ENCODE measurements around the gene ACD.

Gene ACD

GRCh38 chr16:67672739-67673662 lies 12.9 kb upstream of the ACD start:
- H3K4me3 ChIP-seq (ENCODE audit: low read length): no peak overlapping the region
- H2AFZ ChIP-seq (ENCODE audit: low read depth, low read length): no peak overlapping the region
- H3K9me3 ChIP-seq (ENCODE audit: insufficient read depth, low read length): no peaks in the 10 kb centered on the region
- H3K27ac ChIP-seq (ENCODE audit: low read length): no peak overlapping the region
- H3K79me2 ChIP-seq (ENCODE audit: low read length): no peaks in the 10 kb centered on the region
- H4K20me1 ChIP-seq (ENCODE audit: insufficient read depth, low read length): no peaks in the 10 kb centered on the region
- no peaks in the 10 kb centered on the region for H3K27me3 ChIP-seq (ENCODE audit: low read depth, low read length)
- H3K4me2 ChIP-seq (ENCODE audit: low read length): peak overlapping the region; percentile 55
- TF ChIP-seq EZH2phosphoT487 (IDR thresholded peaks at IDR 0.05; ENCODE audit: low read depth) (no peak), CTCF (IDR thresholded peaks at IDR 0.05; ENCODE audit: low read depth, low read length) (peak; percentile 89)
- H3K4me1 ChIP-seq (ENCODE audit: low read length): peaks cover 38% of the 10 kb centered on the region
- no peak overlapping the region for H3K9ac ChIP-seq (ENCODE audit: low read length)
- H3K36me3 ChIP-seq (replicated peaks; ENCODE audit: low read depth, low read length): no peaks in the 10 kb centered on the region

GRCh38 chr16:67672306-67672705 lies 12.2 kb upstream of the ACD start:
- Histone ChIP-seq H3K27me3 (ENCODE audit: low read depth, low read length) (no peaks in the 10 kb centered on the region), H3K9ac (ENCODE audit: low read length) (no peak overlapping the region), H3K27ac (ENCODE audit: low read length) (no peak overlapping the region), H3K9me3 (ENCODE audit: insufficient read depth, low read length) (no peaks in the 10 kb centered on the region), H3K4me3 (ENCODE audit: low read length) (no peak overlapping the region), H3K4me2 (ENCODE audit: low read length) (no peak overlapping the region; the same call in 1 of the 2 replicates), H3K36me3 (replicated peaks; ENCODE audit: low read depth, low read length) (no peaks in the 10 kb centered on the region), H3K4me1 (ENCODE audit: low read length) (peaks cover 45% of the 10 kb centered on the region), H4K20me1 (ENCODE audit: insufficient read depth, low read length) (no peaks in the 10 kb centered on the region), H3K79me2 (ENCODE audit: low read length) (no peaks in the 10 kb centered on the region), H2AFZ (ENCODE audit: low read depth, low read length) (no peak overlapping the region)
- TF ChIP-seq EZH2phosphoT487 (IDR thresholded peaks at IDR 0.05; ENCODE audit: low read depth) (no peak), CTCF (IDR thresholded peaks at IDR 0.05; ENCODE audit: low read depth, low read length) (no peak)

- H3K79me2 ChIP-seq (ENCODE audit: low read length): no peaks in the 10 kb centered on the region
These were observed 9.5 kb upstream of the ACD start for GRCh38 chr16:67669499-67670101.

More at GRCh38 chr16:67669499-67670101, 9.5 kb upstream of the ACD start:
- H3K9ac ChIP-seq (ENCODE audit: low read length): no peak overlapping the region; the same call in 1 of the 2 replicates
- peaks cover 54% of the 10 kb centered on the region for H3K4me1 ChIP-seq (ENCODE audit: low read length)
- H3K4me3 ChIP-seq (ENCODE audit: low read length): no peak overlapping the region
- no peaks in the 10 kb centered on the region for H3K9me3 ChIP-seq (ENCODE audit: insufficient read depth, low read length)
- H3K27me3 ChIP-seq (ENCODE audit: low read depth, low read length): no peaks in the 10 kb centered on the region
- no peaks in the 10 kb centered on the region for H4K20me1 ChIP-seq (ENCODE audit: insufficient read depth, low read length)
- no peak overlapping the region for H3K27ac ChIP-seq (ENCODE audit: low read length)
- TF ChIP-seq EZH2phosphoT487 (IDR thresholded peaks at IDR 0.05; ENCODE audit: low read depth) (no peak), CTCF (IDR thresholded peaks at IDR 0.05; ENCODE audit: low read depth, low read length) (no peak)
- peak overlapping the region; percentile 99 for H3K4me2 ChIP-seq (ENCODE audit: low read length)
- no peaks in the 10 kb centered on the region for H3K36me3 ChIP-seq (replicated peaks; ENCODE audit: low read depth, low read length)
- H2AFZ ChIP-seq (ENCODE audit: low read depth, low read length): no peak overlapping the region
